Heart right ventricle (tissue), 16 donors: Measurements from ENCODE around the gene NR1D1. TPM values are rescaled to one million over a fixed set of nuclear protein-coding genes. Genes with fewer than 3 reads are reported as not detected.

Experiments used
- ATAC-seq, 8 donors: fragments of 200-7000 bp; cut with Tn5 transposase; one replicate each; pipeline ENCODE4 v1.9.1; 2020; ENCODE audit warnings: mild to moderate bottlenecking in 8 of 8, moderate library complexity in 8 of 8, moderate number of reproducible peaks in 1 of 8
- DNase-seq, 2 donors: peaks; one replicate each; pipeline ENCODE4 v3.0.0-alpha.2; 2020
- H3K27ac ChIP-seq, 10 donors: fragments of 200-600 bp; sonication (generic) in 2 of 10; one replicate each; pipeline versions ENCODE4 v1.5.0 to v1.8.0; 2020 to 2022; ENCODE audit warnings: mild to moderate bottlenecking in 3 of 10
- H3K27me3 ChIP-seq, 7 donors: fragments of 200-600 bp; one replicate each; pipeline ENCODE4 v1.8.0; 2021 to 2022; ENCODE audit warnings: mild to moderate bottlenecking in 2 of 7
- H3K36me3 ChIP-seq, 9 donors: fragments of 200-600 bp; sonication (generic) in 1 of 9; one replicate each; pipeline versions ENCODE4 v1.5.0 to v1.8.0; 2020 to 2022; ENCODE audit warnings: mild to moderate bottlenecking in 2 of 9
- H3K4me1 ChIP-seq, 9 donors: fragments of 200-600 bp; sonication (generic) in 1 of 9; one replicate each; pipeline versions ENCODE4 v1.5.0 to v1.8.0; 2020 to 2022; ENCODE audit warnings: mild to moderate bottlenecking in 4 of 9
- H3K4me3 ChIP-seq, 10 donors: fragments of 200-600 bp; sonication (generic) in 2 of 10; one replicate each; pipeline versions ENCODE4 v1.5.0 to v1.8.0; 2020 to 2022; ENCODE audit warnings: mild to moderate bottlenecking in 7 of 10, moderate library complexity in 2 of 10
- H3K9me3 ChIP-seq, 11 donors: fragments of 200-600 bp in 10 of 11; sonication (generic) in 2 of 11; one replicate each; pipeline versions ENCODE4 v1.5.0 to v1.8.0; 2013 to 2022; ENCODE audit warnings: mild to moderate bottlenecking in 2 of 11, control low read depth in 1 of 11, moderate library complexity in 1 of 11
- CTCF ChIP-seq, 9 donors: fragments of 200-600 bp; sonication (generic) in 2 of 9; IDR thresholded peaks; one replicate each; pipeline versions ENCODE4 v1.5.0 to v1.8.0; 2021 to 2022; ENCODE audit warnings: antibody characterized with exemption in 9 of 9, mild to moderate bottlenecking in 5 of 9, moderate library complexity in 1 of 9
- WGBS, 2 donors: extraction: QIAGEN DNeasy Blood & Tissue Kit; methylation state at CpG; one replicate each; pipeline ENCODE4 v1.1.7; 2013; ENCODE audit warnings: inconsistent platforms in 1 of 2; 5-methylcytosine and 5-hydroxymethylcytosine counted together
- intact Hi-C, 10 donors: fragments of 100-400 bp; cut with DNase I; formaldehyde crosslinking; loops; one replicate each; pipeline versions ENCODE4 v1.11.1 to v1.14.2; 2022
- polyA plus RNA-seq, 2 donors: library from polyadenylated mRNA; stranded (reverse); fragments of 200-250 nt; gene quantifications; one replicate each; pipeline ENCODE4 v1.2.3, GENCODE V29; 2013
- total RNA-seq, 10 donors: library from RNA; stranded (reverse); fragmentation: NEBNext Ultra II Directional in 3 of 10; extraction: Animal tissue kit (Norgen Biotek cat#: 25700) in 3 of 10; gene quantifications; one replicate each; pipeline versions ENCODE4 v1.2.1 to v1.2.4, GENCODE V29; 2021 to 2023
- donor health status: Arrhythmogenic right ventricular cardiomyopathy.
- donor health status: ischemic (EF 13 %, LVEDD 7.1; RV severe dilation, severe dysfunction).
- donor health status: healthy with polysubstance abuse.
- donor health status: DM: no; HTN: yes; CAD: no.
- donor health status: DM: no; HTN: no; CAD: no.
- donor health status: ischemic (EF 25% LVEDD 6.9; RV normal size, moderate dysfunction).
- donor health status: ischemic (EF 25% LVEDD 5.7; RV mildly dilated, moderate dysfunction).
- donor health status: healthy.
- donor health status: DM: yes; HTN: yes; CAD: no.
- donor health status: Ischemic cardiomyopathy.
- donor health status: ischemic (EF 35%, LVEDD 5.7; RV mildly dilated, moderate dysfunction).
- donor health status: nonischemic (EF 11% LVEDD 7.7; RV severe dilation, severe dysfunction).
- donor health status: DM: yes; HTN: yes; CAD: no.
- donor health status: PGD.
- donor health status: ischemic (EF 29% LVEDD 5.4; RV normal size, mild dysfunction).
- donor health status: nonischemic (EF 23%, LVEDD 6.1; RV moderate dilation, normal function).

NR1D1 gene
- total and polyA plus RNA-seq, 12 donors = 5.5 to 41.3 (median 25.1) TPM

GRCh38 chr17:40111221-40112128 is 11.1 kb upstream of the NR1D1 start:
- DNase-seq (peak; percentile 88 to 97), ATAC-seq (peak; percentile 65 to 84 (median 75))
- peaks cover 52 to 80% (median 76%) of the 10 kb centered on the region in 9 donors for H3K4me1 ChIP-seq
- peak; percentile 73 to 97 (median 88) for TF ChIP-seq CTCF (IDR thresholded peaks at IDR 0.05)
- no peaks in the 10 kb centered on the region for H3K9me3 ChIP-seq
- H3K36me3 ChIP-seq = no peaks in the 10 kb centered on the region
- H3K4me3 ChIP-seq = peak overlapping the region in 6 of 10 donors; percentile 16 to 56 (median 42)
- H3K27ac ChIP-seq = peak overlapping the region; percentile 71 to 99 (median 93)
- H3K27me3 ChIP-seq = no peaks in the 10 kb centered on the region
- 0 to 1% methylated on average over 12 of the region's 12 CpGs for WGBS, 2 donors
- intact Hi-C loops = loop anchor here (1.0 to 10.0 kb wide), 14 partner anchors 12 to 233 kb away; partner anchors contain the start of genes THRA (in 9 of the 10) and CASC3 (in 1 of the 10)

- no peaks in the 10 kb centered on the region for H3K36me3 ChIP-seq
- peak overlapping the region in 5 of 10 donors; percentile 29 to 56 (median 46) for H3K4me3 ChIP-seq
- no peak for TF ChIP-seq CTCF (IDR thresholded peaks at IDR 0.05)
- H3K27ac ChIP-seq = peak overlapping the region; percentile 71 to 99 (median 93)
- peak in 2 of 8 donors; percentile 4 for ATAC-seq
- H3K27me3 ChIP-seq = no peaks in the 10 kb centered on the region
- no peaks in the 10 kb centered on the region for H3K9me3 ChIP-seq
- H3K4me1 ChIP-seq = peaks cover 57 to 93% (median 89%) of the 10 kb centered on the region in 9 donors
- WGBS, 2 donors = 33 to 55% methylated on average over 3 of the region's 3 CpGs
- DNase-seq = peak in 1 of 2 donors; percentile 69
- intact Hi-C loops = loop anchor here in 8 of 10 donors (2.0 to 10.0 kb wide), 8 partner anchors 45 to 235 kb away; partner anchors contain the start of gene THRA (in 8 of the 8)
Observed at GRCh38 chr17:40110026-40110845, 9.8 kb upstream of the NR1D1 start.

- peak overlapping the region; percentile 77 to 99 (median 93) for H3K27ac ChIP-seq
- DNase-seq = no peak
- no peak for ATAC-seq
- no peaks in the 10 kb centered on the region for H3K36me3 ChIP-seq
- intact Hi-C loops = loop anchor here in 1 of 10 donors (1.0 kb wide), 1 partner anchor 10 kb away; no protein-coding TSS in a partner anchor
- WGBS, 2 donors = 79 to 88% methylated on average over 9 of the region's 9 CpGs
- peak overlapping the region in 1 of 10 donors; percentile 17 for H3K4me3 ChIP-seq
- no peaks in the 10 kb centered on the region for H3K27me3 ChIP-seq
- TF ChIP-seq CTCF (IDR thresholded peaks at IDR 0.05) = peak in 2 of 9 donors; percentile 18 to 26
- peaks cover 57 to 100% (median 94%) of the 10 kb centered on the region in 9 donors for H3K4me1 ChIP-seq
- no peaks in the 10 kb centered on the region for H3K9me3 ChIP-seq
Observed at GRCh38 chr17:40108970-40109824, 8.8 kb upstream of the NR1D1 start.
